ENCODE data around the gene FDXACB1. TPM values are rescaled to one million over a fixed set of nuclear protein-coding genes. Genes with fewer than 3 reads are reported as not detected.

FDXACB1 gene
- total RNA-seq, 1 experiment from 2014 or later, result 2.8 TPM

DNA sequence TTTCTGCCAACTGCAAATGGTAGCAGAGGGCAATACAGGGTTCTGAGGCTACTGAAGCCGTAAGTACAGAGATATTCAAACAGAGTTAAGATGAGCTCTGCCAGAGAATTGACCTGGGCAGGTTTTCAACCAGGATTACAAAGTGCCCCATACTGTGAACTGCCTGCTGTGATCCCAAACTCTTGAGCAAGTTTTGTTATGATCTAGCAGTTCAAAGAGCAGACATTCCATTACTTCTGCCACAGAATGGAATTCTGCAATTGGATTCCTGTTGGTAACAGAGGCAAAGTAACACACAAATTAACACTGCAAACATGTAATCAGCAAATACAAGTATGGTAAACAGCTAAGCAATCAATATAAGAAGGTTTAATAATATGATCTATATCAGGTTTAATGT is 38.8 kb downstream of the FDXACB1 start:
- H3K9me3 ChIP-seq (ENCODE audit: control insufficient read depth, low read depth, low read length), result no peaks in the 10 kb centered on the region
- H3K4me2 ChIP-seq (ENCODE audit: insufficient read depth, insufficient read length, low read length), result no peak overlapping the region
- no peak overlapping the region for H2AK5ac ChIP-seq (ENCODE audit: insufficient read length, low read length)
- Mint-ChIP-seq H3K4me3 (no peak overlapping the region), H3K9me3 (no peaks in the 10 kb centered on the region), H3K4me1 (peaks cover 17 to 19% of the 10 kb centered on the region in 2 experiments), H3K36me3 (ENCODE audit: insufficient read depth in 1 of 3, low read depth in 3 of 3) (peaks cover 0 to 18% (median 9%) of the 10 kb centered on the region in 3 experiments; a peak in 3 of 7 replicates), H3K27me3 (ENCODE audit: low read depth) (no peaks in the 10 kb centered on the region), H3K27ac (peak overlapping the region in 1 of 3 experiments; percentile 81; a peak in 1 of 7 replicates)
- H3K23ac ChIP-seq (ENCODE audit: insufficient read length, low read depth, low read length), result no peak overlapping the region
- H2AFZ ChIP-seq (ENCODE audit: low read length), result no peak overlapping the region
- no peak overlapping the region for H2BK12ac ChIP-seq (ENCODE audit: insufficient read length, low read depth, low read length)
- no peaks in the 10 kb centered on the region for H3K79me2 ChIP-seq (ENCODE audit: insufficient read depth, low read length)
- no peak overlapping the region for H3K14ac ChIP-seq (ENCODE audit: insufficient read depth, low read length)
- no peak overlapping the region for H2BK120ac ChIP-seq (ENCODE audit: low read depth, low read length, poor library complexity, severe bottlenecking)
- H4K5ac ChIP-seq (ENCODE audit: insufficient read length, low read depth, low read length), result no peak overlapping the region
- no peak overlapping the region for H3K9ac ChIP-seq (ENCODE audit: extremely low read depth, insufficient read length, low read length)
- H3K4ac ChIP-seq (ENCODE audit: low read depth, low read length), result no peak overlapping the region
- H3K27me3 ChIP-seq (ENCODE audit: insufficient read depth, low read length), result no peaks in the 10 kb centered on the region
- H4K91ac ChIP-seq (ENCODE audit: insufficient read length, low read depth, low read length), result no peak overlapping the region
- no peaks in the 10 kb centered on the region for H3K23me2 ChIP-seq (ENCODE audit: insufficient read length, low read depth, low read length, poor library complexity, severe bottlenecking)
- H3T11ph ChIP-seq (ENCODE audit: low read length), result no peak overlapping the region
- TF ChIP-seq CTCF (conservative IDR thresholded peaks at IDR 0.05), result no peak
- no peaks in the 10 kb centered on the region for H4K20me1 ChIP-seq (ENCODE audit: control insufficient read depth, insufficient read depth, insufficient read length)
- H3K79me1 ChIP-seq (ENCODE audit: insufficient read depth, low read depth, low read length, poor library complexity, severe bottlenecking), result no peaks in the 10 kb centered on the region
- WGBS (ENCODE audit: extremely low coverage, insufficient read length, low lambda C conversion rate), result no CpG with 5 or more reads among the region's 1 CpG
- H2BK5ac ChIP-seq (ENCODE audit: insufficient read length, low read length), result no peak overlapping the region
- no peak overlapping the region for H4K8ac ChIP-seq (replicated peaks; ENCODE audit: insufficient read length, low read depth, low read length)
- no peak overlapping the region for H2BK20ac ChIP-seq (ENCODE audit: low read depth, low read length, poor library complexity, severe bottlenecking)
- H3K27ac ChIP-seq (ENCODE audit: insufficient read length, low read depth, low read length), result no peak overlapping the region
- no peaks in the 10 kb centered on the region; the same call in 1 of the 2 replicates for H3K4me1 ChIP-seq (ENCODE audit: insufficient read depth, low read length)
- H3K18ac ChIP-seq (ENCODE audit: insufficient read length, low read depth, low read length), result no peak overlapping the region
- no peak overlapping the region for H2BK15ac ChIP-seq (ENCODE audit: low read depth, low read length)
- no peak overlapping the region for H3K56ac ChIP-seq (ENCODE audit: insufficient read length, low read depth, low read length)
- no peak for DNase-seq
